DND-41 (cell line): ENCODE results near the gene CLMP.

Source experiments
- ATAC-seq: fragments of 200-7000 bp; cut with Tn5 transposase; 3 replicates; pipeline ENCODE4 v1.9.1; 2021; ENCODE audit warnings: low read depth; ENCODE audit not compliant: insufficient read depth
- DNase-seq: peaks from one replicate; pipeline ENCODE4 v3.0.0-alpha.2; 2020
- H2AFZ ChIP-seq: 2 replicates; pipeline ENCODE4 v1.6.0; 2012; ENCODE audit warnings: low read depth, low read length
- H3K27ac ChIP-seq: 2 replicates; pipeline ENCODE4 v1.5.1; 2012; ENCODE audit warnings: low read length, inconsistent platforms
- H3K27me3 ChIP-seq: fragments of 200-600 bp; sonication (generic); 2 replicates; pipeline ENCODE4 v1.6.0; 2012; ENCODE audit warnings: low read length, mild to moderate bottlenecking, inconsistent platforms; ENCODE audit not compliant: insufficient read depth, poor library complexity
- H3K36me3 ChIP-seq: 2 replicates; pipeline ENCODE4 v1.5.1; 2012; ENCODE audit warnings: low read length, inconsistent platforms; ENCODE audit not compliant: insufficient read depth
- H3K4me1 ChIP-seq: 2 replicates; pipeline ENCODE4 v1.5.1; 2012; ENCODE audit warnings: mild to moderate bottlenecking, low read length; ENCODE audit not compliant: insufficient read depth
- H3K4me2 ChIP-seq: 2 replicates; pipeline ENCODE4 v1.6.0; 2012; ENCODE audit warnings: mild to moderate bottlenecking, moderate library complexity, low read length, inconsistent platforms; ENCODE audit not compliant: insufficient read depth
- H3K4me3 ChIP-seq, 2 experiments: fragments of 200-600 bp in 1 of 2; shearing (Covaris generic) in 1 of 2; 2 replicates each; pipeline ENCODE4 v1.5.1; 2012 to 2016; ENCODE audit warnings: inconsistent platforms in 2 of 2, low read length in 2 of 2, mild to moderate bottlenecking in 2 of 2, low read depth in 1 of 2, moderate library complexity in 1 of 2
- H3K79me2 ChIP-seq: 2 replicates; pipeline ENCODE4 v1.6.0; 2012; ENCODE audit warnings: low read length, inconsistent platforms; ENCODE audit not compliant: insufficient read depth
- H3K9ac ChIP-seq: 2 replicates; pipeline ENCODE4 v1.6.0; 2012; ENCODE audit warnings: low read depth, mild to moderate bottlenecking, inconsistent platforms, low read length, moderate library complexity
- H3K9me3 ChIP-seq: 2 replicates; pipeline ENCODE4 v1.5.1; 2012; ENCODE audit warnings: low read length, moderate library complexity, mild to moderate bottlenecking, inconsistent platforms; ENCODE audit not compliant: insufficient read depth, severe bottlenecking
- H4K20me1 ChIP-seq: 2 replicates; pipeline ENCODE4 v1.6.0; 2012; ENCODE audit warnings: low read length; ENCODE audit not compliant: insufficient read depth
- CTCF ChIP-seq: IDR thresholded peaks from 2 replicates; pipeline ENCODE4 v1.5.1; 2012; ENCODE audit warnings: borderline replicate concordance, low read length, moderate library complexity, mild to moderate bottlenecking; ENCODE audit not compliant: poor library complexity, severe bottlenecking; ENCODE audit errors: extremely low read depth
- EZH2 ChIP-seq: IDR thresholded peaks from 3 replicates; pipeline ENCODE4 v1.6.1; 2012; ENCODE audit warnings: borderline replicate concordance, low read depth, mild to moderate bottlenecking, moderate library complexity, low read length, inconsistent platforms; ENCODE audit not compliant: severe bottlenecking

Gene CLMP

GRCh38 chr11:123086305-123086704 is 108.7 kb downstream of the CLMP start:
- no peaks in the 10 kb centered on the region for H3K79me2 ChIP-seq
- H3K9me3 ChIP-seq: no peaks in the 10 kb centered on the region
- peak; percentile 41 for DNase-seq
- H3K9ac ChIP-seq: no peak overlapping the region
- no peaks in the 10 kb centered on the region for H4K20me1 ChIP-seq
- peaks cover 21% of the 10 kb centered on the region for H3K4me1 ChIP-seq
- H3K27me3 ChIP-seq: no peaks in the 10 kb centered on the region
- TF ChIP-seq EZH2: no peak
- H3K27ac ChIP-seq: no peak overlapping the region
- H3K36me3 ChIP-seq: no peaks in the 10 kb centered on the region
- H2AFZ ChIP-seq: no peak overlapping the region
- ATAC-seq: peak; percentile 79
- no peak overlapping the region for H3K4me3 ChIP-seq
- no peak overlapping the region for H3K4me2 ChIP-seq

GRCh38 chr11:123085497-123085896 is 109.6 kb downstream of the CLMP start:
- Histone ChIP-seq H2AFZ (no peak overlapping the region), H3K36me3 (no peaks in the 10 kb centered on the region), H3K4me2 (no peak overlapping the region), H3K27ac (no peak overlapping the region), H4K20me1 (no peaks in the 10 kb centered on the region), H3K4me1 (peaks cover 21% of the 10 kb centered on the region), H3K9me3 (no peaks in the 10 kb centered on the region), H3K4me3 (no peak overlapping the region), H3K27me3 (no peaks in the 10 kb centered on the region), H3K79me2 (no peaks in the 10 kb centered on the region), H3K9ac (no peak overlapping the region)
- ATAC-seq (no peak), DNase-seq (no peak)
- TF ChIP-seq CTCF: no peak
- TF ChIP-seq EZH2: no peak

GRCh38 chr11:123084454-123084853 is 110.6 kb downstream of the CLMP start:
- H3K27ac ChIP-seq: no peak overlapping the region
- no peak overlapping the region for H3K9ac ChIP-seq
- H4K20me1 ChIP-seq: no peaks in the 10 kb centered on the region
- no peak overlapping the region for H2AFZ ChIP-seq
- no peaks in the 10 kb centered on the region for H3K79me2 ChIP-seq
- H3K4me2 ChIP-seq: no peak overlapping the region
- no peak for DNase-seq
- no peaks in the 10 kb centered on the region for H3K27me3 ChIP-seq
- H3K4me1 ChIP-seq: peaks cover 21% of the 10 kb centered on the region
- TF ChIP-seq EZH2: no peak
- no peak for TF ChIP-seq CTCF
- H3K9me3 ChIP-seq: no peaks in the 10 kb centered on the region
- H3K4me3 ChIP-seq: no peak overlapping the region
- no peak for ATAC-seq
- H3K36me3 ChIP-seq: no peaks in the 10 kb centered on the region

DNA sequence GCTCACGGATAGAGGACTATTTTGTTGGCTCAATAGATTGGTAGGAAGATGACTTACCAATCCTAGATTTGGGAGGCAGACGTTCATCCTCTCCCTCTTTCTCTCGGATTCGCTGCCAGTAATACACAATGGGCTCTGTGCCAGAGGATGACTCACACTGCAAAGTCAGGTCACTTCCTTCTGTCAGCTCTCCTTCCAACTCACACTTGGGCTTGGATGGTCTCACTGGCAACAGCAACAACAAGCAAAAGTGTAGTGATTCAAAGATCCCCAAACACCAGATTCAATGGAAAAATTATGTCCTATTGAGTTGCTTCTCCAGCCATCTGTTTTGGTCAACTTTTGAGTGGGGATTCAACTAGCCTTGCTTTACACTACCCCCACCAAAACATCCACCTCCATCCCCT is 111.4 kb downstream of the CLMP start:
- H4K20me1 ChIP-seq: no peaks in the 10 kb centered on the region
- H3K27me3 ChIP-seq: no peaks in the 10 kb centered on the region
- ATAC-seq: no peak
- H3K9ac ChIP-seq: no peak overlapping the region
- peak; percentile 46 for DNase-seq
- H3K36me3 ChIP-seq: no peaks in the 10 kb centered on the region
- H3K27ac ChIP-seq: no peak overlapping the region
- no peaks in the 10 kb centered on the region for H3K79me2 ChIP-seq
- no peak overlapping the region for H3K4me3 ChIP-seq
- H3K9me3 ChIP-seq: no peaks in the 10 kb centered on the region
- no peak for TF ChIP-seq EZH2
- TF ChIP-seq CTCF: no peak
- peaks cover 21% of the 10 kb centered on the region for H3K4me1 ChIP-seq
- H3K4me2 ChIP-seq: no peak overlapping the region
- no peak overlapping the region for H2AFZ ChIP-seq
